Hepatocyte (in vitro differentiated cells): ENCODE measurements around the gene HADHA.

Experiments used
- EZH2 ChIP-seq: fragments of 200-600 bp; sonication (generic); IDR thresholded peaks from 2 replicates; pipeline ENCODE4 v1.6.1; 2016; ENCODE audit warnings: antibody characterized with exemption, mild to moderate bottlenecking, borderline replicate concordance
- TF ChIP-seq, protein P1 (sequence below): fragments of 200-600 bp; sonication (generic); IDR thresholded peaks from 2 replicates; pipeline ENCODE4 v1.5.1; 2016; ENCODE audit warnings: antibody characterized with exemption, mild to moderate bottlenecking; ENCODE audit not compliant: poor library complexity

GRCh38 chr2:26246818-26247217 is 2.4 kb upstream of the HADHA start:
- TF ChIP-seq, protein P1, sequence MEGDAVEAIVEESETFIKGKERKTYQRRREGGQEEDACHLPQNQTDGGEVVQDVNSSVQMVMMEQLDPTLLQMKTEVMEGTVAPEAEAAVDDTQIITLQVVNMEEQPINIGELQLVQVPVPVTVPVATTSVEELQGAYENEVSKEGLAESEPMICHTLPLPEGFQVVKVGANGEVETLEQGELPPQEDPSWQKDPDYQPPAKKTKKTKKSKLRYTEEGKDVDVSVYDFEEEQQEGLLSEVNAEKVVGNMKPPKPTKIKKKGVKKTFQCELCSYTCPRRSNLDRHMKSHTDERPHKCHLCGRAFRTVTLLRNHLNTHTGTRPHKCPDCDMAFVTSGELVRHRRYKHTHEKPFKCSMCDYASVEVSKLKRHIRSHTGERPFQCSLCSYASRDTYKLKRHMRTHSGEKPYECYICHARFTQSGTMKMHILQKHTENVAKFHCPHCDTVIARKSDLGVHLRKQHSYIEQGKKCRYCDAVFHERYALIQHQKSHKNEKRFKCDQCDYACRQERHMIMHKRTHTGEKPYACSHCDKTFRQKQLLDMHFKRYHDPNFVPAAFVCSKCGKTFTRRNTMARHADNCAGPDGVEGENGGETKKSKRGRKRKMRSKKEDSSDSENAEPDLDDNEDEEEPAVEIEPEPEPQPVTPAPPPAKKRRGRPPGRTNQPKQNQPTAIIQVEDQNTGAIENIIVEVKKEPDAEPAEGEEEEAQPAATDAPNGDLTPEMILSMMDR, result no peak
- TF ChIP-seq EZH2, result no peak
